Neural cell (in vitro differentiated cells): ENCODE measurements around the gene PGA4. TPM values are rescaled to one million over a fixed set of nuclear protein-coding genes. Genes with fewer than 3 reads are reported as not detected.

Experiments
- H2AFZ ChIP-seq: fragments of 200-600, 300-800 bp; sonication (generic), shearing (Covaris generic); 2 replicates; pipeline ENCODE4 v1.6.0; 2014; ENCODE audit warnings: low read depth, mild to moderate bottlenecking, antibody characterized with exemption, low read length, moderate library complexity
- H3F3A ChIP-seq: fragments of 200-600 bp; shearing (Covaris generic); 2 replicates; pipeline ENCODE4 v1.6.1; 2016; ENCODE audit warnings: mild to moderate bottlenecking, moderate library complexity, mixed read lengths, antibody characterized with exemption, low read length; ENCODE audit not compliant: insufficient read depth, poor library complexity, severe bottlenecking
- H3K27ac ChIP-seq: fragments of 200-600, 300-800 bp; sonication (generic), shearing (Covaris generic); 2 replicates; pipeline ENCODE4 v1.5.1; 2014; ENCODE audit warnings: mild to moderate bottlenecking, low read length, moderate library complexity
- H3K27me3 ChIP-seq: fragments of 300-800, 200-600 bp; sonication (generic), shearing (Covaris generic); 2 replicates; pipeline ENCODE4 v1.6.0; 2014; ENCODE audit warnings: mild to moderate bottlenecking, low read depth, low read length, moderate library complexity; ENCODE audit not compliant: insufficient read depth
- H3K36me3 ChIP-seq: fragments of 300-800, 200-600 bp; sonication (generic), shearing (Covaris generic); 2 replicates; pipeline ENCODE4 v1.5.1; 2014; ENCODE audit warnings: mild to moderate bottlenecking, antibody characterized with exemption, low read length, moderate library complexity; ENCODE audit not compliant: insufficient read depth
- H3K4me2 ChIP-seq: fragments of 300-800, 200-600 bp; sonication (generic), shearing (Covaris generic); 2 replicates; pipeline ENCODE4 v1.6.0; 2014; ENCODE audit warnings: mild to moderate bottlenecking, low read length
- H3K4me3 ChIP-seq: fragments of 300-800, 200-600 bp; sonication (generic), shearing (Covaris generic); 2 replicates; pipeline ENCODE4 v1.5.1; 2014; ENCODE audit warnings: mild to moderate bottlenecking, low read length, moderate library complexity
- H3K79me2 ChIP-seq: fragments of 200-600 bp; shearing (Covaris generic); replicated peaks from 2 replicates; pipeline ENCODE4 v1.6.0; 2014; ENCODE audit warnings: mild to moderate bottlenecking, low read length, moderate library complexity; ENCODE audit not compliant: insufficient read depth
- H3K9ac ChIP-seq: fragments of 300-800, 200-600 bp; sonication (generic), shearing (Covaris generic); 2 replicates; pipeline ENCODE4 v1.6.1; 2016; ENCODE audit warnings: mild to moderate bottlenecking, low read length, mixed read lengths
- H3K9me2 ChIP-seq: fragments of 200-600 bp; shearing (Covaris generic); 2 replicates; pipeline ENCODE4 v1.6.1; 2016; ENCODE audit warnings: mild to moderate bottlenecking, low read length, mixed read lengths; ENCODE audit not compliant: insufficient read depth
- H3K9me3 ChIP-seq: fragments of 200-600, 300-800 bp; sonication (generic), shearing (Covaris generic); 2 replicates; pipeline ENCODE4 v1.6.1; 2016; ENCODE audit warnings: mild to moderate bottlenecking, mixed run types, low read length, moderate library complexity, mixed read lengths
- H4K20me1 ChIP-seq: fragments of 200-600 bp; shearing (Covaris generic); 2 replicates; pipeline ENCODE4 v1.6.1; 2016; ENCODE audit warnings: mild to moderate bottlenecking, mixed run types; ENCODE audit not compliant: insufficient read depth
- CTCF ChIP-seq: fragments of 450-650 bp; IDR thresholded peaks from 2 replicates; pipeline ENCODE4 v1.5.1; 2014; ENCODE audit warnings: antibody characterized with exemption, mild to moderate bottlenecking, moderate library complexity; ENCODE audit not compliant: poor library complexity, severe bottlenecking
- EP300 ChIP-seq: fragments of 450-650 bp; conservative IDR thresholded peaks from 2 replicates; pipeline ENCODE4 v1.6.1; 2014; ENCODE audit warnings: antibody characterized with exemption, mild to moderate bottlenecking, moderate library complexity; ENCODE audit not compliant: poor library complexity, severe bottlenecking
- EZH2 ChIP-seq: fragments of 200-600, 300-800 bp; shearing (Covaris generic), sonication (generic); IDR thresholded peaks from 2 replicates; pipeline ENCODE4 v1.6.1; 2014; ENCODE audit warnings: antibody characterized with exemption, low read length, borderline replicate concordance, mild to moderate bottlenecking; ENCODE audit not compliant: insufficient read depth, poor library complexity, severe bottlenecking
- MXI1 ChIP-seq: fragments of 450-650 bp; conservative IDR thresholded peaks from 2 replicates; pipeline ENCODE4 v1.6.1; 2014; ENCODE audit warnings: antibody characterized with exemption, mild to moderate bottlenecking; ENCODE audit not compliant: poor library complexity, severe bottlenecking
- POLR2AphosphoS5 ChIP-seq: IDR thresholded peaks from 2 replicates; pipeline ENCODE4 v1.6.1; 2012
- RAD21 ChIP-seq: fragments of 450-650 bp; conservative IDR thresholded peaks from 2 replicates; pipeline ENCODE4 v1.6.1; 2014; ENCODE audit warnings: antibody characterized with exemption, mild to moderate bottlenecking, moderate library complexity
- REST ChIP-seq: IDR thresholded peaks from 2 replicates; pipeline ENCODE4 v1.6.1; 2012; ENCODE audit warnings: borderline replicate concordance
- SMC3 ChIP-seq: fragments of 450-650 bp; conservative IDR thresholded peaks from 2 replicates; pipeline ENCODE4 v1.6.1; 2014; ENCODE audit warnings: antibody characterized with exemption, mild to moderate bottlenecking, moderate library complexity; ENCODE audit not compliant: poor library complexity
- TAF1 ChIP-seq: IDR thresholded peaks from 2 replicates; pipeline ENCODE4 v1.6.1; 2012; ENCODE audit warnings: low read depth
- polyA plus RNA-seq: library from polyadenylated mRNA; depleted of rRNA; stranded (reverse); fragments of >200 nt; gene quantifications from 2 replicates; pipeline ENCODE4 v1.2.3, GENCODE V29; 2014

Gene PGA4
- polyA plus RNA-seq, 1 donor from 2014 or later = not detected

- Histone ChIP-seq H3K9ac (no peak overlapping the region), H3K27me3 (no peaks in the 10 kb centered on the region), H3K27ac (no peak overlapping the region), H4K20me1 (no peaks in the 10 kb centered on the region), H3K9me3 (no peaks in the 10 kb centered on the region), H2AFZ (no peak overlapping the region), H3F3A (no peaks in the 10 kb centered on the region), H3K79me2 (no peaks in the 10 kb centered on the region), H3K4me3 (no peak overlapping the region), H3K9me2 (no peaks in the 10 kb centered on the region), H3K4me2 (no peak overlapping the region), H3K36me3 (no peaks in the 10 kb centered on the region)
- TF ChIP-seq REST (no peak), TAF1 (no peak), SMC3 (no peak), EZH2 (no peak), POLR2AphosphoS5 (no peak), MXI1 (no peak), EP300 (no peak), RAD21 (no peak), CTCF (no peak)
Measured at GRCh38 chr11:61279934-61280659, 58.0 kb downstream of the PGA4 start.

- Histone ChIP-seq H3K79me2 (no peaks in the 10 kb centered on the region), H3K9me2 (no peaks in the 10 kb centered on the region), H2AFZ (no peak overlapping the region), H3K36me3 (peaks cover 4% of the 10 kb centered on the region), H3K9ac (no peak overlapping the region), H3K4me3 (no peak overlapping the region), H3F3A (no peaks in the 10 kb centered on the region), H3K9me3 (no peaks in the 10 kb centered on the region), H4K20me1 (no peaks in the 10 kb centered on the region), H3K4me2 (no peak overlapping the region), H3K27me3 (no peaks in the 10 kb centered on the region), H3K27ac (no peak overlapping the region)
- TF ChIP-seq REST (no peak), EP300 (no peak), CTCF (no peak), SMC3 (no peak), MXI1 (no peak)
Measured at GRCh38 chr11:61280883-61281580, 58.9 kb downstream of the PGA4 start.
